Activated CD8-positive, alpha-beta memory T cell treated with anti-CD3 and anti-CD28 coated beads for 24 hours (primary cell): Measurements from ENCODE around the gene CASZ1.

ENCODE experiments used
- DNase-seq: peaks from one replicate; pipeline ENCODE4 v3.0.0-alpha.2; 2020

Gene CASZ1

GRCh38 chr1:10667861-10668761 is 128.3 kb downstream of the CASZ1 start:
- DNase-seq: no peak

- no peak for DNase-seq
Measured at GRCh38 chr1:10665930-10666850, 130.3 kb downstream of the CASZ1 start.

- no peak for DNase-seq
Measured at GRCh38 chr1:10665226-10665625, 131.2 kb downstream of the CASZ1 start.

- DNase-seq: no peak
Measured at GRCh38 chr1:10664251-10664650, 132.2 kb downstream of the CASZ1 start.

GRCh38 chr1:10663678-10664035 is 132.8 kb downstream of the CASZ1 start:
- no peak for DNase-seq

- no peak for DNase-seq
Measured at GRCh38 chr1:10662824-10663677, 133.4 kb downstream of the CASZ1 start.

GRCh38 chr1:10662090-10662688 is 134.3 kb downstream of the CASZ1 start:
- no peak for DNase-seq

GRCh38 chr1:10661453-10661852 is 135.0 kb downstream of the CASZ1 start:
- DNase-seq: no peak

- DNase-seq: no peak
Measured at GRCh38 chr1:10659646-10660540, 136.6 kb downstream of the CASZ1 start.

- no peak for DNase-seq
Measured at GRCh38 chr1:10659218-10659617, 137.2 kb downstream of the CASZ1 start.

GRCh38 chr1:10658396-10659066 is 137.9 kb downstream of the CASZ1 start:
- no peak for DNase-seq

- no peak for DNase-seq
Measured at GRCh38 chr1:10657088-10657847, 139.2 kb downstream of the CASZ1 start.

- no peak for DNase-seq
Measured at GRCh38 chr1:10656431-10656830, 140.0 kb downstream of the CASZ1 start.

- no peak for DNase-seq
Measured at GRCh38 chr1:10655002-10655401, 141.4 kb downstream of the CASZ1 start.

GRCh38 chr1:10653370-10654125 is 142.9 kb downstream of the CASZ1 start:
- DNase-seq: no peak

- no peak for DNase-seq
Measured at GRCh38 chr1:10652626-10653025, 143.8 kb downstream of the CASZ1 start.

- DNase-seq: no peak
Measured at GRCh38 chr1:10651793-10652192, 144.7 kb downstream of the CASZ1 start.

GRCh38 chr1:10651389-10651766 is 145.1 kb downstream of the CASZ1 start:
- no peak for DNase-seq
